ENCODE results near the gene THYN1.

The THYN1 gene

DNA sequence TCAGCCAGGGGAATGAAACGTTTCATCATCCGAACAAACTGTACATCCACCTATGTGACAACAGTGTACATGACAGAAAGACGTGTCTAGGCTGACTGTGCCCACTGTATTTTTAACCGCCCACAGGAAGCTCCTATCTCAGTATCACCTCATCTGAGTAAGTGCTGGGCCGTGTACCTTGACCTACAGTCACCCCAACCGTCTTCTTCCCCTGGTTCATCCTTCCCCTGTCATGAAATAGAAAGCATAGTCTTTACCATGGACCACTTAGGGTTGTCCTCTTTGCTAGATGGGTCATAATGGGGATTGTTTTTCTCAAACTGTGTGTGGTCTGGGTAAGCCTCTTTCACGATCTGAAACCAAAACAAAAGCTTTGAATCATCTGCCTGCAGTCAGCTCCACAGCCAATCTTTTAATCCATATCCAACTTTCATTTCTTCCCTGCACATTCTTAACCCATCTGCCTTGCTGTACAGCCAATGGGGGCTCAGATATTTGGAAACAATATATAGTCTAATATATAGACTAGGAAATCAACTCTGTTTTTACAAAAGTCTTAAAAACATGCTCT lies 4.2 kb downstream of the THYN1 start:
- DNase-seq (ENCODE audit: low spot score), result peak; percentile 36

DNA sequence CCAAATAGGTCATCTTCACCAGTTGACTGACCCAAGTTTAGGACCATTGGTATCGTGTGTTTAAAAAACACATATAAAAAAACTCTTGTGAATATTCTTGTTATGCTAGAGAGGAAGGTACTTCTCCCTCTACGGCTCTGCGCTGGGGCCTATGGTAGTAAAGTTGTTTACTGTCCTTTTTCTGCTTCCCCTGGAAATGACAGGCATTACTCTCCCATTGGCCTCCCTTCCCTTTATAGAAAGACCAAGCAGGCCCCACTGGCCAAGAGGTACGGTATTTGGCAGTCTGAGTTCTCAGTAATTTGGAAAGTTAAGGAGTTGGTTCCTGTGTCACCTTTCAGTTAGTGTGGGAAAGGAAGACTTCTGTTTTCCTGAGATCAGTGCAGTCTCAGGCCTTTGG lies 6.5 kb downstream of the THYN1 start:
- no peak for DNase-seq (ENCODE audit: low spot score)

GRCh38 chr11:134246100-134246499 lies 7.1 kb downstream of the THYN1 start:
- no peak for DNase-seq (ENCODE audit: low spot score)

DNA sequence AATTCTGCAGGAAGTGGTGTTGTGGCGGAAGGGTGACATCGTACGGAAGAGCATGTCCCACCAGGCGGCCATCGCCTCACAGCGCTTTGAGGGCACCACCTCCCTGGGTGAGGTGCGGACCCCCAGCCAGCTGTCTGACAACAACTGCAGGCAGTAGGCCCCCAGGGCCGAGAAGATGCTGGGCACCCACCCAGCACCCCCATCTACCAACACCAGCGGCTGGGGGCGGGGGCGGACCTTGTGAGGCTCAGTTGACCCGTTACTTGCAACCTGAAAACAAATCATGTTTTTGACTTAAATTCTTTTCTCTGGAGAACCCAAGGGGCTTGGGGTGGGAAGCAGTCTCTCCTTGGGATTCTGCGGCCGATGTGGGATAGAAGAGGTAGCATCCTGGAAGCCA lies 7.7 kb downstream of the THYN1 start:
- no peak for DNase-seq (ENCODE audit: low spot score)

DNA sequence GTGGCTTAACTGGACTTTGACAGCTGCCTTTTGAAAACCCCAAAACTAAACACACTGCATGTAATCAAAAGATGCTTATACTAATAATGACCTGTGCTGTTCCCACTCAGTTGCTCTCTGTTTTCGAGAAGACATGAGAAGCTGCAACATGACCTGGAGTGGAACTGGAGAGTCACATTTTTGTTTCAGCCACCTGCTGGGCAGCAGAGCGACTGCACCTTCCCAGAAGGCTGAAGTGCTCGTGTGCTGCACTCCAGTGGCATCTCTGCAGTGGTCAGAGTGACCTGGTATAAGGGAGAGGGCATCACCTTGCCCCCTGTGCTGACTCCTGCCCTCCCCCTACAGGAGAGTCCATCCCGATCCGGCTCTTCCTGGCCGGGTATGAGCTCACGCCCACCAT lies 8.6 kb downstream of the THYN1 start:
- DNase-seq (ENCODE audit: low spot score), result no peak

DNA sequence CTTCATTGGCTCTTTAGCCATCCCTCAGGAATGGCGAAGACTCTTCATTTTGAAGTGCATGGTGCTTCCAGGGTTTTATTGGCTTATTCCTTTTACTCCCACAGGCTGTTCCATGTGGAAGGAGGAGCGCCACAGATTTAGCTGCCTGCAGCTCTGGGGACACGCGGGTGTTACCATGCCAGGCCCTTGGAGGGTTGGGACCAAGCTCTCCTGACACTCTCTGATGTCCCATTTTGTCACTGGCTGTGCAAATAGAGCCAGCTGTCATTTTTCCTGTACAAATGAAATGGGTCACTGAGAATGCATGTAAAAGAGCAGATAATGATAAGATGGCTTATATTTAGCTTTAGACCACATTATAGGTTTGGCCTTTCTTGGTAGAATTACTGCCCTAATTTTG lies 9.2 kb downstream of the THYN1 start:
- DNase-seq (ENCODE audit: low spot score), result no peak

DNA sequence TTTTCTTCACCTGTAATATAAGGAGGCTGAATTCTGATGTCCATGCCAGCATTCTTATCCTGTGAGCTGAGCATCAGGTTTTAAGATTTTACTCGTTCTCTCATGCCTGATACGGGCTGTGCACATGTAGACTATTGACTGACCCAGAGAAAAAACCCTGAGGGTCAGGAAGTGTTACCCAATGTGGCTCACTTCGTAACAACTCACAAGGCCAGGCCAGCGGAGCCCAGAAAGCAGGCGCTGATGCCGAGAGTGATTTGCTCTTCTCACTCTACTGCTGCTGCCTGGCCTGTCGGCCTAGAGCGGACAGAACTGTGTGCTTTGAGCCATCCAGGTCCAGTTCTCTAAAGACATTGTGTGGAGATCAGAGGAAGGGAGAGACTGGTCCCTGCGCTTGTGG lies 10.8 kb downstream of the THYN1 start:
- DNase-seq (ENCODE audit: low spot score), result no peak

- DNase-seq (ENCODE audit: low spot score), result no peak
These were observed 12.6 kb downstream of the THYN1 start for GRCh38 chr11:134240592-134240991.

DNA sequence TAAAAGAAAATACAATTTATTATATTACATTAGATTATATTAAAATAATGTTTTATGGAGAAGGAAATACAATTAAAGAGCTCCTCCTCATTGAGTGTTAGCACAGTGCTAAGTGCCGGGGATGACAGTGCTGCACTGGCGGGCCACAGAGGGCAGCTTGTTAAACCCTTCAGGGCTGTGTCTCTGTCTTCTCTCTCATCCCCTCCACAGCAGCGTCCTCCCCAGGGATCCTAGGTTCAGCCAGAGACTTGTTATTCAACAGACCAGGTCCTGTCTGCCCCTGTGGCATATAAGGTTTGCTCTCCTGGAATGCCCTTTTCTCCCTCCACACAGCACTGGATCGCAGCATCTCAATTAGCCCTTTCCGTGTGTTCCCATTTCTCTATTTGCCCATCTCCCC lies 14.2 kb downstream of the THYN1 start:
- no peak for DNase-seq (ENCODE audit: low spot score)

- no peak for DNase-seq (ENCODE audit: low spot score)
These were observed 15.6 kb downstream of the THYN1 start for GRCh38 chr11:134237557-134237922.

DNA sequence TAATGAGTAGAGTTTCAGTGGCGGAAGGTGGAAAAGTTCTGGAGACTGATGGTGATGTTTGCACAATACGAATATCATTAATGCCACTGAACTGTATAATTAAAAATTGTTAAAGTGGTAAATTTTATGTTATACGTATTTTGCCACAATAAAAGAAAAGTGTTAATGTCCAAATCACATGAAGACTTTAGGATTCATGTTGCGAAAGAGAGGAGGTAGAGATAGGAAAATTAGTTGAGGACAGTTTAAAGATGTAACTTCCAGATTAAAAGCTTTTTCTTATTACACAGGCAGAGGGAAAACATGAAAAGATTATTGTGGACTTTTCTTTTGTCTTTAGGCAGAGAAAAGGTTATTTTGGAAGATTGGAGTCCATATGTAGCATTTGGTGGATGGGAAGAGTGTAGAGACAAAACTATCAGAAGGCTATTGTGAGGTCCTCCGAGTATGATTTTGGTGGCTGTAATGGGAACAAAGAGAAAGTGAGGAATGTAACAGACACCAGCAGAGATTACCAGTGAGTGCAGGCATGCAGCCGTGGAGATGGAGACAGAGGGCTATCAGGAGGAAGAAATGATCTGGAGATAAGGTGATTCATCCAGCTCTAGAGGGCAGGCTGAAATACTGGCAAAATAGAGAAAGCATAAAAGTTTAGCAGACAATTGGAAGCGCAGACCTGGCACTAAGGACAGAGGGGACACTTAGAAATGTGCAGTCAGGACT lies 16.2 kb downstream of the THYN1 start:
- no peak for DNase-seq (ENCODE audit: low spot score)

DNA sequence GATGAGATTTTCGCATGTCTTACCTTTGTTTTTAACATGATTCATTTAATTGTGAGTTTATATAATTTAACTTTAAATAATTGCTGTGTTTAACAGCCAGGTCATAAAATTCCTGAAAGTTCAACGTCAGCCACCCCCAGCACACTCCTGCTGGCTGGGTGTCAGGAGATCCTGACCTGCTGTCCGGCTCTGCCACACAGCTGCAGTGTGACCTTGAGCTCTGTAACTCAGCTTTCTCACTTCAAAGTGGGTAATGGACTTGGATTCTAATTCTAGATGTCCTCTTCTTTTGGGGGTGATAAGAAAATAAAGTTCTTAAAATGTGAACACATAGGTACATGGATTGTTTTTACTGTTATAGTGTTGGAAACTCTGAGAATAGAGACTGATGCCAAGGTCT lies 17.8 kb downstream of the THYN1 start:
- no peak for DNase-seq (ENCODE audit: low spot score)

GRCh38 chr11:134233729-134234179 lies 19.4 kb downstream of the THYN1 start:
- no peak for DNase-seq (ENCODE audit: low spot score)

GRCh38 chr11:134231958-134232659 lies 21.0 kb downstream of the THYN1 start:
- DNase-seq (ENCODE audit: low spot score), result no peak

DNA sequence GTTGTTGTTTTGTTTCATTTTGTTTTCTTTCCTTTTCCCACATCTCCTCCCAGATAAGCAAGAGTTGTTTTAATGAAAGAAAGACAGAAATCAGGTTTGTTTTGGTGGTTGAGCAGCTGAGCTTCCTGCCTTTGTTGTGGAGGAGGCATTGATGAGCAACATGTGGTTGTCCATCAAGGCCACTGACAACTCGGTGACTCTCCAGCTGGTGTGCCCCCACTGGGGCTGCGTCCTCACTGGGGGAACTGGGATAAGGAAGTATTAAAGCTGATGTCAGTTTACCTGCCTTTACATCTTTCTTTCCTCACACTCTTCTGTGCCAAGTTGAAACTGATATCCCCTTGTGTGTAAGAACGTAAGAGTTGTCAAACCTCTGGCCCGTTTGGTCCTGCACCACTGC lies 22.8 kb downstream of the THYN1 start:
- DNase-seq (ENCODE audit: low spot score), result no peak

- no peak for DNase-seq (ENCODE audit: low spot score)
These were observed 23.9 kb downstream of the THYN1 start for GRCh38 chr11:134229126-134229790.

GRCh38 chr11:134228625-134229024 lies 24.5 kb downstream of the THYN1 start:
- no peak for DNase-seq (ENCODE audit: low spot score)

DNA sequence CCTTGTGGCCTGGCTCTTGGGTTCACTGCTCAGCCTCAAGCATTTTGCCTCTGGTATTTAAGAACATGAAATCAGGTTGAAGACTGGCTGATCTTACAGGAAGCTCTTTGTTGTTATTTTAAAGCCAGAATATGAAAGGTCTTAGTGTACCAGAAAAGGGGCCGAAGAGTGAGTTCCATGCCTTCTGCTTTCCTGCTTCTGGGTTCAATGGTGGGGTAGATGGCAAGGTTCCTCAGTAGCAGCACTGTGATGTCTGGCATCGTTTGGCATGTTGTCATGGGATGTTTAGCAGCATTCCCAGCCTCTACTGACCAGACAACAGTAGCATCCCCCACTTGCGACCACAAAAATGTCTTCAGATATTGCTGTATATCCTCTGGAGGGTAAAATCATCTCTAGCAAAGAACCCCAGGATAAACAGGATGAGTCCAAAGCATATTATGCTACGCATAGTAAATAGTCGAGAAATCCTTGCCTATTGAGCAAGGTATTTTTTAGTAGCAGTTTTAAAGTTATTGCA lies 26.3 kb downstream of the THYN1 start:
- DNase-seq (ENCODE audit: low spot score), result no peak

DNA sequence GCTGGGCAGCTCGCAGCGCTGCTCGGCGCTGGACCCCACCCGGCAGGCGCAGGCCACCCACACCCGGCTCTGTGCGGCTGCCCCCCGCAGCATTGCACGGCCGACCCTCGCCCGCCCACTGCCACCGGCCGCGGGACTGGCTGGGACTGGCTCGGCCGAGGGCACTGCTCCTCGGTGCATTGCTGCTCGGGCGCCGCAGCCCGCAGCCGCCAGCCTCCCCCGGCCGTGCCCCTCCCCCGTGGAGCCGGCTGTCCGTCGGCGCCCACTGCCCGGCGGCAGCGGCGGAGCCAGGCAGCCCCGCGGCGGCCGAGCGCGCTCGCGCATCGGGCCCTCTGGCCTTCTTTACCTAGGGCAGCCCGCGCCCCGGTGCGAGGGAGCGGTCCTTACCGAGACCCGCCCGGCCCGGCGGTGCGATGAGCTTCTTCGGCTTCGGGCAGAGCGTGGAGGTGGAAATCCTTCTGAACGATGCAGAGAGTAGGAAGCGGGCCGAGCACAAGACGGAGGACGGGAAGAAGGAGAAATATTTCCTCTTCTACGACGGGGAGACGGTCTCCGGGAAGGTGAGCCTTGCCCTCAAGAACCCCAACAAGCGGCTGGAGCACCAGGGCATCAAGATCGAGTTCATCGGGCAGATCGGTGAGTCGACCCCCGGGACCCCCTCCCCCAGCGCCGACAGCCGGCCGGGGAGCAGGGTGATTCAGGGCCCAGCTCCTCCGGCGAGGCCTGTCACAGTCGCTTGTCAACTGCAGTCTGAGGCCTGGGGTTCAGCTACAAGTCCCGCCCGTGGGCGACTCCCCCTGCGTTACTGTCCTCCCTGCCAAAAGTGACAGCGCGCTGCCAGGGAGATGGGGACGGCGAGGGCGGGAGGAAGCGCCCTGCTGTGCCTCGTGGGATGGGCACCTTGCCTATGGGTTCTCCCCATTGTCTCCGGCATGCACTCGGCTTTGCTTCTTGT lies 28.2 kb downstream of the THYN1 start:
- DNase-seq (ENCODE audit: low spot score), result peak; percentile 61

GRCh38 chr11:134223836-134224709 lies 29.1 kb downstream of the THYN1 start, which contains the start of the genes NCAPD3 and VPS26B:
Gene NCAPD3 (minus strand): TSS chr11:134223967. CDS start chr11:134223926, 41 bp downstream.
Gene VPS26B (plus strand): TSS chr11:134224671. CDS start chr11:134225123, 452 bp downstream.
- DNase-seq (ENCODE audit: low spot score), result peak; percentile 97
